ENCODE data around the gene LDLRAD1. TPM values are rescaled to one million over a fixed set of nuclear protein-coding genes. Genes with fewer than 3 reads are reported as not detected.

Gene LDLRAD1
- total and polyA plus RNA-seq, 3 donors from 2014 or later: 0.81 to 1.2 (median 1.1) TPM

- no peaks in the 10 kb centered on the region for H3K9me3 ChIP-seq
- H3K27ac ChIP-seq: no peak overlapping the region
- no peaks in the 10 kb centered on the region for H3K36me3 ChIP-seq (ENCODE audit: low read depth, missing control alignments)
- 80% methylated on average over 5 of the region's 5 CpGs for WGBS, 2 donors
- no peak for TF ChIP-seq POLR2A (IDR thresholded peaks at IDR 0.05)
- TF ChIP-seq, protein P1, sequence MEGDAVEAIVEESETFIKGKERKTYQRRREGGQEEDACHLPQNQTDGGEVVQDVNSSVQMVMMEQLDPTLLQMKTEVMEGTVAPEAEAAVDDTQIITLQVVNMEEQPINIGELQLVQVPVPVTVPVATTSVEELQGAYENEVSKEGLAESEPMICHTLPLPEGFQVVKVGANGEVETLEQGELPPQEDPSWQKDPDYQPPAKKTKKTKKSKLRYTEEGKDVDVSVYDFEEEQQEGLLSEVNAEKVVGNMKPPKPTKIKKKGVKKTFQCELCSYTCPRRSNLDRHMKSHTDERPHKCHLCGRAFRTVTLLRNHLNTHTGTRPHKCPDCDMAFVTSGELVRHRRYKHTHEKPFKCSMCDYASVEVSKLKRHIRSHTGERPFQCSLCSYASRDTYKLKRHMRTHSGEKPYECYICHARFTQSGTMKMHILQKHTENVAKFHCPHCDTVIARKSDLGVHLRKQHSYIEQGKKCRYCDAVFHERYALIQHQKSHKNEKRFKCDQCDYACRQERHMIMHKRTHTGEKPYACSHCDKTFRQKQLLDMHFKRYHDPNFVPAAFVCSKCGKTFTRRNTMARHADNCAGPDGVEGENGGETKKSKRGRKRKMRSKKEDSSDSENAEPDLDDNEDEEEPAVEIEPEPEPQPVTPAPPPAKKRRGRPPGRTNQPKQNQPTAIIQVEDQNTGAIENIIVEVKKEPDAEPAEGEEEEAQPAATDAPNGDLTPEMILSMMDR (IDR thresholded peaks at IDR 0.05): no peak
- intact Hi-C loops (cut with DNase I; ENCODE audit: low total_unique reads): no loop called here
- no peaks in the 10 kb centered on the region for H3K4me1 ChIP-seq
- DNase-seq: no peak
- H3K4me3 ChIP-seq: no peak overlapping the region
- no peaks in the 10 kb centered on the region for H3K27me3 ChIP-seq
Measured at GRCh38 chr1:54018635-54019034, 649 bp upstream of the LDLRAD1 start.

DNA sequence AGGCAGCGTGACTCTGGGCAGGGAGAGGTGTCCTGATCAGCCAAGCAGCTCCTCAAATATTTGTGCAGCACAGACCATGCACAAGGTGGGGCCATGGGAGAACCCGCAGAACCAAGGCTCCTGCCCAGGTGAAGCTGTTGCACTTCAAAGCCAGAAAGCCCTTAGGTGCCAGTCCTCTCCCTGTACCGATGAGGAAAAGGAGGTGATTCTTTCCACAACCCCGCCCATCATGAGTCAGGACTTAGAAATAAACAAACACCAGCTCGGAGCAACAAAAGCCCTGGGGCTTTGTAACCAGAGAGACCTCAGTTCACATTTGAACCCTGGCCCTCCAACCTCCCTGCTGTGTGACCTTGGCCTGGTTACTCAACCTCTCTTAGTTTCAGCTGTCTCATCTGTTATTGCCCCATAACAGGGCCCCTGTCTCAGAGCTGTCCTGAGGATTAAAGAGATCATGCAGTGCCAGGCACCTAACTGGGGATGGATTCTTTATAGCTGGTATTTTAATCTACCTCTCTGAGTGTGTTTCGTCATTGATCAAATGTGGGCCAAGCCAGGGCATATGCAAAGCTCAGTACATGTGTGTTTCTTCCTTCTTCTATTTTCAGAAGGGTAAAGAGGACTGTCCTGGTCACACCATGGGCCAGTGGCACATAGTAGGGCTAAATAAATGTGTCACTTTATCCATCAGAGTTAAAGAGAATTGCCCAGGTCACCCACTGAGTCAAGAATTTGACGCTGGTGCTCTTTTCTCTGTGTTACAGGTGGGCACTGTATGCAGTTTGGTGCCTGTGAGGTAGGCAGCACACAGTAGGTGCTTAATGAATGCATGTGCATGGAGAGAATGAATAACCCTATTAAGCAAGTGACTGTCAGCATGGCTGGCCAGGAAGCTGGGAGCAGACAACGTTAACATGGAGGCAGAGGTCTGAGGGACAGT, 1.4 kb downstream of the LDLRAD1 start:
- intact Hi-C loops (cut with DNase I; ENCODE audit: low total_unique reads): no loop called here
- no peaks in the 10 kb centered on the region for H3K9me3 ChIP-seq
- no peaks in the 10 kb centered on the region for H3K4me1 ChIP-seq
- H3K36me3 ChIP-seq (ENCODE audit: low read depth, missing control alignments): no peaks in the 10 kb centered on the region
- TF ChIP-seq POLR2A (IDR thresholded peaks at IDR 0.05): no peak
- TF ChIP-seq, protein P1 (IDR thresholded peaks at IDR 0.05): no peak
- no peak overlapping the region for H3K27ac ChIP-seq
- H3K27me3 ChIP-seq: no peaks in the 10 kb centered on the region
- DNase-seq: no peak
- WGBS, 2 donors: 69 to 76% methylated on average over 7 to 8 of the region's 8 CpGs
- no peak overlapping the region for H3K4me3 ChIP-seq

GRCh38 chr1:54014009-54014629, 3.9 kb downstream of the LDLRAD1 start:
- no peaks in the 10 kb centered on the region for H3K36me3 ChIP-seq (ENCODE audit: low read depth, missing control alignments)
- TF ChIP-seq POLR2A (IDR thresholded peaks at IDR 0.05): no peak
- TF ChIP-seq, protein P1 (IDR thresholded peaks at IDR 0.05): no peak
- H3K27me3 ChIP-seq: no peaks in the 10 kb centered on the region
- no peaks in the 10 kb centered on the region for H3K9me3 ChIP-seq
- WGBS, 2 donors: 30 to 44% methylated on average over 3 to 16 of the region's 17 CpGs
- H3K4me3 ChIP-seq: no peak overlapping the region
- H3K27ac ChIP-seq: no peak overlapping the region
- DNase-seq: no peak
- intact Hi-C loops (cut with DNase I; ENCODE audit: low total_unique reads): no loop called here
- no peaks in the 10 kb centered on the region for H3K4me1 ChIP-seq

GRCh38 chr1:54013393-54014008, 4.5 kb downstream of the LDLRAD1 start:
- Histone ChIP-seq H3K36me3 (ENCODE audit: low read depth, missing control alignments) (no peaks in the 10 kb centered on the region), H3K9me3 (no peaks in the 10 kb centered on the region), H3K27me3 (no peaks in the 10 kb centered on the region), H3K4me3 (no peak overlapping the region), H3K4me1 (no peaks in the 10 kb centered on the region), H3K27ac (no peak overlapping the region)
- WGBS, 2 donors: 92 to 93% methylated on average over 7 to 8 of the region's 8 CpGs
- no peak for TF ChIP-seq POLR2A (IDR thresholded peaks at IDR 0.05)
- TF ChIP-seq, protein P1 (IDR thresholded peaks at IDR 0.05): no peak
- intact Hi-C loops (cut with DNase I; ENCODE audit: low total_unique reads): no loop called here
- DNase-seq: no peak

Measured in testis (tissue), 3 donors.